Activated T-helper 1 cell treated with Interleukin-2 at 50 U/mL for 16 hours (primary cell): ENCODE results near the gene ZDHHC11B.
A peak's percentile ranks its signal among the peaks of the same experiment; 100 is the strongest.
"Not testable (repeated sequence)": the region's sequence is repeated elsewhere in the genome, so short reads cannot be mapped to it uniquely, and the experiment has no call there.

Source experiments
- DNase-seq: peaks from one replicate; pipeline ENCODE4 v3.0.0-alpha.2; 2020; ENCODE audit warnings: low read depth

ZDHHC11B gene

GRCh38 chr5:716740-717139 lies 67.8 kb downstream of the ZDHHC11B start:
- DNase-seq: not testable (repeated sequence)

DNA sequence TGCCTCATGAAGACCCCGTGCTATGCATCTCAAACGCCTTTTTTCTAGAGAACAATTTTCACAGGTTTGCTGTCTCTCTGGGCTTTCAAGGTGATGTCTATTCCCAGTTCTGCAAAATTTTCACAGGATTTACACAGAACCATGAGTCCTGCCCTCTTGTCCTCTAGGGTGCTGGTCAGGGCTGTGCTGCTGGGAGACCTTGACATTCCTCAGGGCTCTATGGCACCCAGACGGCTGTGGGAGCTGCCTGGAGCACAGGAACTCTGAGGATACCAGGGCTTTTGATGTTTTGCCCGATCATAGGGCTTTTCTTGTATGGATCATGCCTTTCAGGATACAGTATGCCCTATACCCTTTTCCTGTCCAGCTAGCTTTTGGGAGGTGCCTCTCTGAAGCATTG lies 68.9 kb downstream of the ZDHHC11B start:
- not testable (repeated sequence) for DNase-seq

DNA sequence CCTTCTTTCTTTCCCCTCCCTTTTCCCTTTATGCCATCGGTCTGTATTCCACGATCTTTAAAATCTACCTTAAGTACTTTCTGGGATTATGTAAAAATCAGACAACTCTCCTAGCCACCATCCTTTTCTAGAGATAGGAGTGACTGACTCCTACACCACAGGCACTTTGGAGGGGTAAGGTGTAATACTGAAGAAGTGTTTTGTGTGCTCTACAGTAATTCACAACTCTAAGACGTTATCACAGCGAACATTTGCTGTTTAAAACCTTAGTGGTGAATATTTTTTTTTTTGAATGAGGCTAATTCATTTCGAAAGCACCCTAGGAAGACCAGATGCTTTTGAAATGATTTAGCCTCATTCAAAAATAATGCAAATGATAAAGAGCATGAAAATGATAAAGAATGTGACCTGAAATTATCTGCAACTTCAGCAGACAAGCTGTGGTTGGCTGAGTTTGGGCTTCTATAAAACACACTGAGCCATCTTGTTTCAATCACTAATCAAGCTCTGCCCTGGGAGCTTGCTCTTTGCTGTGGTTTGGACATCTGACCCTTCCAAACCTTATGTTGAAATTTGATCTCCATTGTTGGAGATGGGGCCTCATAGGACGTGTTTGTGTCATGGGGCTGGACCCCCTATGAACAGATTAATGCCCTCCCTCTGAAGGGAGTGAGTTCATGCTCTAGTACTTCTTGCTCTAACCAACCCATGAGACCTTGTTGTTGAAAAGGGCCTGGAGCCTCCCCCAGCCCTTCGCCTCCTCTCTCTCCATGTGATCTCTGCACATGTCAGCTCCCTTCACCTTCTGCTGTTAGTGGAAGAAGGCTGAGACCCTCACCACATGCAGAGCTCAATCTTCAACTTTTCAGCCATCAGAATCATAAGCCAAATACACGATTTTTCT lies 70.1 kb downstream of the ZDHHC11B start:
- DNase-seq: not testable (repeated sequence)

GRCh38 chr5:713686-714085 lies 70.8 kb downstream of the ZDHHC11B start:
- not testable (repeated sequence) for DNase-seq

DNA sequence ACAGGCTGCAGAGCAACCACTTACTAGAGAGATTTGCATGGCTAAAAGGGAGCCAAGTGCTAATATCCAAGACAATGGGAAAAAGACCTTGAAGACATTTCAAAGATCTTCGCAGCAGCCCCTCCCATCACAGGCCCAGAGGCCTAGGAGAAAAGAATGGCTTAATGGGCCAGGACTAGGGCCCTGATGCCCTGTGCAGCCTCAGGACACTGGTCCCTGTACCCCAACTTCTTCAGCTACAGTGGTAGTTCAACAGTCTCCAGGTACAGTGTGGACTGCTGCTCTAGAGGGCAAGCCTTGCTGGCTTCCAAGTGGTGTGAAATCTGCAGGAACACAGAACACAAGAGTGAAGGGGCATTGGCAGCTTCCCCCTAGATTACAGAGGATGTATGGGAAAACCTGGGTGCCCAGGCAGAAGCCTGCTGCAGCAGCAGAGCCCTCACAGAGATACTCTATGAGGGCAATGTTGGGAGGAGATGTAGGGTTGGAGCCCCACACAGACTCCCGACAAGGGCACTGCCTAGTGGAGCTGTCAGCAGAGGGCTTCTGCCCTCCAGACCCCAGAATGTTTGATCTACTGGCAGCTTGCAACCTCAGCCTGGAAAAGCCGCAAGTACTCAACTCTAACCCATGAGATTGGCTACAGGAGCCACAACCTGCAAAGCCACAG lies 75.5 kb downstream of the ZDHHC11B start:
- not testable (repeated sequence) for DNase-seq

GRCh38 chr5:708374-708773 lies 76.2 kb downstream of the ZDHHC11B start:
- DNase-seq: not testable (repeated sequence)

DNA sequence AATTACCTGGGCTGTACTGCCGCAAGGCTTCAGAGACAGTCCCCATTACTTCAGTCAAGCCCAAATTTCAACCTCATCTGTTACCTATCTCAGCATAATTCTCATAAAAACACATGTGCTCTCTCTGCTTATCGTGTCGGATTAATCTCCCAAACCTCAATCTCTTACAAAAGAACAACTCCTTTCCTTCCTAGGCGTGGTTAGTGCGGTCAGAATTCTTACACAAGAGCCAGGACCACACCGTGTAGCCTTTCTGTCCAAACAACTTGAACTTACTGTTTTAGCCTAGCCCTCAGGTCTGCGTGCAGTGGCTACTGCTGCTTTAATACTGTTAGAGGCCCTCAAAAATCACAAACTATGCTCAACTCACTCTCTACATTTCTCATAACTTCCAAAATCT lies 78.4 kb downstream of the ZDHHC11B start:
- not testable (repeated sequence) for DNase-seq

- DNase-seq: not testable (repeated sequence)
These were observed 87.5 kb downstream of the ZDHHC11B start for GRCh38 chr5:696753-697702.

DNA sequence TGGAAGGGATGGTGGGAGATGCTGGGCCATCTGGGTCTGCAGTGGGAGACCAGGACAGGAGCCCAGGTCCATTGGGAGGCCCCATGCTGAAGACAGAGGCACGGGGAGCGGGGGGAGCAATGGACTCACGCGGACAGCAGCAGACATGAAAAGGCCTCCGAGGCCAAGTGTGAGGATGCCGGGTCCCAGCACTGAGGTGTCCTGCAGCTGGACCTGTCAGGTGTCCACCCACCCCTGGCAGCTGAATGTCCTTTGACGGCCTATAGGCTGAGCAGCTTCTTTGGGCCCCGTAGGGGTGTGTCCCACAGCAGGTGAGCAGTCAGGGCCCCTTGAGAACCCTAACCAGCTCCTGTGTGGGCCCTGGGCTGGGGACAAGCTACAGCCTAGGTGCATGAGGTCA lies 88.3 kb downstream of the ZDHHC11B start:
- DNase-seq: not testable (repeated sequence)

DNA sequence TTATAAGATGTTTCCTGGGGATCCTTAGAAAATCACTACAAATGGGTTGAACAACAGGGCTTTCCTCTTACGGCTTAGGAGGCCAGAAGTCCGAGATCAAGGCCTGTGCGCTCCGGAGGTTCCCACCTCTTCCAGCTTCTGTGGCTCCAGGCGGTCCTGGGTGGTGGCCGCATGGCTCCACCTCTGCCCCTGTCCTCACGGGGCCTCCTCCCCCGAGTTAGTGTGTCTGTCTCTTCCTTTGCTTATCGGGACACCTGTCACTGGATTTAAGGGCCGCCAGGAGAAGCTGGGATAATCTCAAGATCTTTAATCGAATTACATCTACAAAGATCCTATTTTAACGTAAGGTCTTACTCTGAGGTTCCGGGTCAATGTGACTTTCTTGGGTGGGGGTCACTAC lies 89.1 kb downstream of the ZDHHC11B start:
- not testable (repeated sequence) for DNase-seq

GRCh38 chr5:694042-694431 lies 90.5 kb downstream of the ZDHHC11B start:
- not testable (repeated sequence) for DNase-seq

- DNase-seq: peak; percentile 70
These were observed 91.1 kb downstream of the ZDHHC11B start, which contains the start of gene TPPP for GRCh38 chr5:693271-694041. Gene TPPP, minus strand, starts transcription at chr5:693352. Its CDS starts 15,292 bp downstream, at chr5:678060.

GRCh38 chr5:692529-693041 lies 91.9 kb downstream of the ZDHHC11B start:
- not testable (repeated sequence) for DNase-seq

DNA sequence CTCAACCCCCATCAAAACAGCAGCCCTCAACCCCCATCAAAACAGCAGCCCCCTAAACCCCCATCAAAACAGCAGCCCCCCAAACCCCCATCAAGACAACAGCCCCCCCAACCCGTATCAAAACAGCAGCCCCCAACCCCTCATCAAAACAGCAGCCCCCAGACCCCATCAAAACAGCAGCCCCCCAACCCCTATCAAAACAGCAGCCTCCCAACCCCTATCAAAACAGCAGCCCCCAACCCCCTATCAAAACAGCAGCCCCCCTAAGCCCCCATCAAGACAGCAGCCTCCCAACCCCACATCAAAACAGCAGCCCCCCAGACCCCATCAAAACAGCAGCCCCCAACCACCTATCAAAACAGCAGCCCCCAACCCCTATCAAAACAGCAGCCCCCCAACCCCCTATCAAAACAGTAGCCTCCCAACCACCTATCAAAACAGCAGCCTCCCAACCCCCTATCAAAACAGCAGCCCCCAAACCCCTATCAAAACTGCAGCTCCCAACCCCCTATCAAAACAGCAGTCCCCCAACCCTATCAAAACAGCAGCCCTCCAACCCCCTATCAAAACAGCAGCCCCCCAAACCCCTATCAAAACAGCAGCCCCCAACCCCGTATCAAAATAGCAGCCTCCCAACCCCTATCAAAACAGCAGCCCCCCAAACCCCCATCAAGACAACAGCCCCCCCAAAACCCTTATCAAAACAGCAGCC lies 92.6 kb downstream of the ZDHHC11B start:
- no peak for DNase-seq

GRCh38 chr5:691049-691448 lies 93.5 kb downstream of the ZDHHC11B start:
- not testable (repeated sequence) for DNase-seq

GRCh38 chr5:690293-690692 lies 94.2 kb downstream of the ZDHHC11B start:
- DNase-seq: not testable (repeated sequence)

- DNase-seq: not testable (repeated sequence)
These were observed 96.0 kb downstream of the ZDHHC11B start for GRCh38 chr5:688348-689010.

- not testable (repeated sequence) for DNase-seq
These were observed 97.6 kb downstream of the ZDHHC11B start for GRCh38 chr5:686936-687335.

- not testable (repeated sequence) for DNase-seq
These were observed 98.4 kb downstream of the ZDHHC11B start for GRCh38 chr5:686172-686523.
